HG03342 (cell line): ENCODE measurements around the gene KCNE3.
"Not testable (repeated sequence)": the region's sequence is repeated elsewhere in the genome, so short reads cannot be mapped to it uniquely, and the experiment has no call there.

Experiments
- ATAC-seq: cut with Tn5 transposase; IDR thresholded peaks from one replicate; pipeline ENCODE4 v1.9.1; 2021; ENCODE audit warnings: mild to moderate bottlenecking, moderate library complexity; ENCODE audit not compliant: unreplicated experiment

Gene KCNE3

DNA sequence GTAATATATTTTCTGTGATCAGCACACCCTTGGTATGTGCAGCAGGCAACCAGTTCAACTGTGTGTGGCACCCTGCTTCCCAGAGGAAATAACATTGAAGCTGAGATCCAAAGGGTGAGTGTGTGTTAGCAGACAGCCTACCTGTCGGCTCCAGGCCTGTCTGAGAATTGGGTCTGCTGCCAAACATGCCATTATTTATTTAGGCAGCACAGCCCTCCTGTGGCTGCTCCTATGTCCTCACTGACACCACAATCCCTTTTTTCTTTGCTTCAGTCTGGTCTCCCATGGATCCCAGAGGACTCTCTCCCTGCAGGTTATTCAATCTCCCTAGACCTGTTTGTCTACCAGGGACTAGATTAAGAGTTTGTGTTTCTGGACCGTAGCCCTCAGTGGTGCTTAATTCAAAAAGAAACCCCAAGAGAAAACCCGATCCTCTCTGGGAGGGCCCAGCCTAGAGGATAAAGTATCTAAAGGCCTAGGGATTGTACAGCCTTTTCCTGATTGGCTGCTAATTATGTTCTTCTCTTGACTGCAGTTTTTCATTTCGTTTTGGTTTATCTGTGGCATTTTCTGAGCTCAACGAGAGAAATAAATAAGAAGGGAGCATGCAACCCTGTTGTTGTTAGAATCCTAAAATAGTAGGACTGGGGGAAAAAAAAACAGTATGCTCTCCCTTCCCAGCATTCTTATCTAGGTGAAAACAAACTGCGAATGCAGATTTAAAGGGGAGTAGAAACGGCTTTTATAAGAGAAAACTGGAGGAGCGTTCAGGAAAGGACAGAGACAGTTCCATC, 24.1 kb downstream of the KCNE3 start:
- ATAC-seq, result no peak

DNA sequence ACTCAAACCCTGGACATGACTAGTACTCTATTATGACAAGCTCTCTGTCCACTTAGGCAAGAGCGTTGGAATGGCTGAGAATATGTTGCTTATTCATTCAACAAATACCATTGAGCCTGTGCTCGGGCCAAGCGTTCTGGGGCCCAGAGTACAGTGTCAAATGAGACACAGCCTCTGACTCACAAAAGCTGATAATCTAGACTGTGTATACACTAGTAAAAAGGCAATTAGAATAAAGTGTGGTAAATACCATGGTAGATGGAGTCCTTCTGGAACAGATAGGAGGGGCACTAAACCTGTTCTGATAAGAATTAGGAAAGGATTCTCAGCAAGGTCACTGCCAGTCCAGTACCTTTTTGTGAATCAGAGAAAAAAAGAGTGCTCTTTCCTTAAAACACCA, 24.7 kb downstream of the KCNE3 start:
- ATAC-seq, result no peak

DNA sequence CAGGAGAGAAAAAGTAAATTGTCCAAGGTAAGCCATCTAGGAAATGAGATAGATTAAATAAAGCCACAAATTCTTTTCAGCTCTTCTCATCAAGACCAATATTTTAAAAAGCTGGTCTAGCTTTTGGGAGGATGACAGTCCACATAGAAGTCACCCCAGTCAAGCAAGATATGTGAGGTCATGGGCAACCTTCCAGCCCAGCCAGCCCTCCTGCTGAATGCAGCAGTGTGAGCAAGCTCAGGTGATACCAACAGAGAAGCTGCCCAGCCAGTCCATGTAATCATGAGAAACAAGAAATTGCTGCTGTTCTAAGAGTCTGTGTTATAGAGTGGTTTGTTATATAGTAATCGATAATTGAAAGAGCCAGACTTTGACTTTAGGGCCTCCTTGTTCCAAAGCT, 28.7 kb downstream of the KCNE3 start:
- ATAC-seq, result no peak

DNA sequence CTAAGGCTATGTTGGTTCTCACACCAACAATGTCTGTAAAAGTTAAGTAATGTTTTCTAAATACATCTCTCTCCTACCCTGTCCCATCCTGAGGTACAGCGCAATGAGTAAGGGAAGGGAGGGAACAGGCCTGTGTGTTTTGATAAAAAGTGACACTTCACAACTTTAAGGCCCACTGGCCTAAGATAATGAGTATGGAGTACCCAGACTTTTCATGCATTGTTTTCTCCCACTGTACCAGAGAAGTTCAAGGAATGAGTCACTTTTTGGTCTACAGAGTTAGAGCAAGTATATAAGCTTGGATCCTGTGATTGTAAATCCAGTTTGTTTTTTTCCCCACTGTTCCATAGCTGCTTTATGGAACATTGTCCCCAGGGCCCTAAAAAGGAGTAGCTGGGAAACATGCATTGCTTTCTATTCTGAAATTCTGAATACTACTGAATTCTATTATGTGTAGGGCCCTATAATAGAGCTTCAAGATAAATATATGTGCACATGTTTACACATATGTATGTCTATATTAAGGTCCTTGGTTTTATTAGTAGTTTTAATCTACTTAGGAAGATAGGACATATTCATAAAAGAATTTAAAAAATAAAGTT, 29.8 kb downstream of the KCNE3 start:
- no peak for ATAC-seq

DNA sequence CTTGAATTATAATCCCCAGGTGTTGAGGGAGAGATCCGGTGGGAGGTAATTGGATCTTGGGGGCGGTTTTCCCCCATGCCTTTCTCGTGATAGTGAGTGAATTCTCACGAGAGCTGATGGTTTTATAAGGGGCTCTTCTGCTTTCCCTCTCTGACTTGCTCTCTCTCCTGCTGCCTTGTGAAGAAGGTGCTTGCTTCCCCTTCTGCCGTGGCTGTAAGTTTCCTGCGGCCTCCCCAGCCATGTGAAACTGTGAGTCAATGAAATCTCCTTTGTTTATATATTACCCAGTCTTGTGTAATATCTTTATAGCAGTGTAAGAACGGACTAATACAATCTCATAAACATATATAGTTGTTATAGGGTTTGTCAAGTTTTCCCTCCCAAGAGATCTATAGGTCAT, 32.8 kb downstream of the KCNE3 start:
- no peak for ATAC-seq

DNA sequence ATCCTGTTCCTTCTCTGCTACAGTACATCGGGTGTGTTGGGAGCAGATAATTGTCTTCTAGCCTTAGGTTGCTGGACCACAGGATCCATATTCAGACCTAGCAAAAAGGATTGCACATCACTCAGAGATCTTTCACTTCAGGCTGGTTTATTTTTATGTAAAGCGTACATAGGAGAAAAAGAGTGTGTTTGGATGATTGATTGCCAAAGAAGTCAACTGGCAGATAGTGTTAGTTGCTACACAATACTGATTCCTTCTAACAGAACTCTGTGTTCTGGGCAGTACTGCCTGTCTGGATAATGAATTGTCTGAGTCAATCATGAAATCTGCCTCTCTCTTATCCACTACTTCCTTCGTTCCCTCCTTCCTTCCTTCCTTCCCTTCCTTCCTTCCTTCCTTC, 38.1 kb downstream of the KCNE3 start:
- ATAC-seq, result no peak

DNA sequence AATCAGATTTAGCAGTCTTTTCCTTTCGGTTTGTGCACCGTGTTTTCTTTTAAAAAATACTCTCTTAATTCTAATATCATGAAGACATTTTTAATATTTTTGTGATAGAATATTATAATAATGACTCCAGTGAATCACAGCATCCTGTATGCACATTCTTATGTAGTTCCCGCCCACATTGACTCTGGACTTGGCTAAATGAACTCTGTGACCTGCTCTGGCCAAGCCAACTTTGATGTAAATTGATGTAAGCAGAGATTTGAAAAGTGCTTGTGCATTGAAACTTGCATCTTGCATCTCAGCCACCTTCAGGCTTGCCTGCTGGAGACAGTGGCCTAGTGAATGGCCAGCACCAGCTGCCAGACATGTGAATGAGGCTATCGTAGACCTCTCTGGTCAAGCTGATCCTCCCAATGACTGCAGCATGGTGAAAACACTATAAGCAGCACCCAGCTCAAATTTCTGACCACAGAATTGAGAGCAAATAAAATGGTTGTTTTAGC, 39.9 kb downstream of the KCNE3 start:
- no peak for ATAC-seq

DNA sequence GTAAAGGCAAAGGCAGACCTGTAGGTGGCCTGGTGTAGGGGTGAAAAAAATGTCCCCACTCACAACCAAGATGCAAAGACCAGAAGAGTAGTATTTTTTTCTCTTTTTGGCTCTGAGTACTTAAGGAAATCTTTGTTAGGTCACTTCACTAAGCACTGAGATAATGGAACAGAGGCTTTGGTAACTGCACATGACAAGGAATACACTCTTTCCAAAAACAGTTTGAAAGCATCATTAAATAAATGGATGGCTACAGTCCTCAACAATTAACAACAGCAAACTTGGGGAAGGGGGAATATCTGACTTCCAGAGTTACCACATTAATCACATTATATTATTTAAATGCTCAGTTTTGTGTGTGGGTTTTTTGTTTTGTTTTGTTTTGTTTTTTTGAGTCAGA, 42.2 kb downstream of the KCNE3 start:
- ATAC-seq, result no peak

DNA sequence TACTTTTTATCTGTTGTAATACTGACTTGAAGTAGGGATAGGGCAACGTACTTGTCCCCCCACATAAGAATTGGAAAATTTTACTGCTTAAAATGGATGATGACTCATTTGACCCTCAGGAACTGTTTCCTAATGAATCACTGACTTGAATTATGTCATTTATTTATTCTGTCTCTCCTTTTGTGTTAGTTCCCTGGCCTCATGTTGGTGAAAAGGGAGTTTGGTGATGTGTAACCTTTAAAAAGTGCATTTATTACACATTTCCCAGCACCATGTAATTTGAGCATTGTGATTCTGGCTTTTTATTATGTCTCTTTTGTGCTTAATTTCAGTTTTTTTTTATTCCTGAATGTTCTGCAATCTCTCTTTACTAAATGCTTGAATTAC, 48.8 kb downstream of the KCNE3 start:
- ATAC-seq, result no peak

DNA sequence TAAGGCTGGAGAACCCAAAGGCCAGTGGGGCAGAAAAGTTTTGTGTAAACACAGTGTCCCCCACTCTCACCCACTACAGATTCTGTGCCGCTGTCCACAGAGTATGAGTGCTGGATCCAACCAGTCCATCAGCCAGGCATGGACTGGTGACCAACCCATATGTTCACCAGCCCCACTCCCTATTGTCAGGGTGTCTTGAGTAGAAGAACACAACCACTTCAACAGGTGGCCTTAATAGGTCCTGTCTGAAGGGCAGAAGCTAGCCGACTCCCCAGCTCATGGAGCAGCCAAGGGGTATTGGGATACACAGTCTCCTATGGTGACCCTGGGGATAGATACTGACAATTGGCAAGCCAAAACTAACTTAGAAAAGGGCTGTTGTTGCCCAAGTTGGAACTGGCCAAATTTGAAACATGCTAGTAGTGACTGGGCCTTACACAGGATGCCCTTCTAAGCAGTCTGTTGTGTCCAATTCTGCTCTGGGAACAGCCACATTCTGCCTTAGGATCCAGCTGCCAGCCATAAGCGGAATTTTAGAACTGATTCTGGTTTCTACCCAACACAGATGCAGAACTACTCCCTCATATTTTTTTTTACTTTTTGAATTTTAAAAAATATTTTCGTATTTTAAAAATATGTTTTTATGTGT, 49.4 kb downstream of the KCNE3 start:
- no peak for ATAC-seq

DNA sequence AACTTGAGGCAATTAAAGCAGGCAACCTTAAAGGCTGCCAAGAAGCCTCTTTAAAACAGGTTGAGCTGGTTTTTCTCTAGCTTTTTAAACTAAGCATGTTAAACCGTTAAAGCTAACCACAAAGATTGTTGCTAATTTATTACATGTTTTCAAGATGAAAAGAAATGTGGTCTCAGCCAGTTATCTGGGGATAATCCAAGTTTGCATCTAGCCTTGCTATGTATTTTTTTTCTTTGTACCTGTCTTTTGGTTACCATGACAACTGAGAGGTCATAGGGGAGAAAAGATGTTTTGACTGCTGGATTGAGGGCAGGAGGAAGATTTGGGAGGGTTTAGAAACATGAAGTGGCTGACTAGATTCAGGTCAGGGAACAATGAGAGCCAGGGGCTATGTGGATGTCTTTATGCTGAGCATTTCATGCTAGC, 50.0 kb downstream of the KCNE3 start:
- ATAC-seq, result no peak

DNA sequence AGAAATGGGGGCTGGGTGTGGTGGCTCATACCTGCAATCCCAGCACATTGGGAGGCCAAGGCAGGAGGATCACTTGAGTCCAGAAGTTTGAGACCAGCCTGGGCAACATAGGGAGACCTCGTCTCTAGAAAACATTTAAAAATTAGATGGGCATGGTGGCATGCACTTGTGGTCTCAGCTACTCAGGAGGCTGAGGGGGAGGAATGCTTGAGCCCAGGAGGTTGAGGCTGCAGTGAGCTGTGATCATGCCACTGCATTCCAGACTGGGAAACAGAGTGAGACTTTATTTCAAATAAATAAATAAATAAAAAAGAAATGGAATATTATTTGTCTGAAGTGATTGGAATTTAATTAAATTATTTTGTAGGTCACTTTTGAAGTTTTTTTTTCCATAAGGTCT, 50.4 kb downstream of the KCNE3 start:
- ATAC-seq, result not testable (repeated sequence)

DNA sequence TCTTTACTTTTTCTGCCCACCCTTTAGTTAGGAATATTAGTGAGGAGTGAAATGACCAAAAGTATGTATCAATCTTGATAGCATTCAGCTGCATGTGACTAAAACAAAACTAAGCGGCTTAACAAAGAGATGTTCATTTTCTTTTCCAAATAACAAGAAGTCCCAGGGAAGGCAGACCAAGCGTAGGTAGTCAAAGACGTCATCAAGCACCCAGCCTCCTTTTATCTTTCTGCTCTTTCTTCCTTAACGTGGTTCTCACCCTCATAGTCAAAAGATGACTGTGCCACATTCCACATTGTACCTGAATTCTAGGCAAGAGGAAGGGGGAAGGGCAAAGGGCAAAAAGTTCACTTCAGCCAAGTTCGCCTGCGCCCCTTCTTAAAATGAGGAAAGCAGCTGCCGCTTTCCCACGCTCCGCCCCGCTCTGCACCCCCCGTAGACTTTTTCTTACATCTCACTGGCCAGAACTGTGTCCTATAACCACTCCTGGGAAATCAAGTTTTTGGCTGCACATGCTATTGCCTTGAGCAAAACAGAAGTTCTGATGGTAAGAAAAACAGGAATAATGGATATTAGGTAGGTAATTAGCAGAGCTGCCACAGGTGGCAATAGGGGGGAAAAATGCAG, 54.5 kb downstream of the KCNE3 start:
- no peak for ATAC-seq

DNA sequence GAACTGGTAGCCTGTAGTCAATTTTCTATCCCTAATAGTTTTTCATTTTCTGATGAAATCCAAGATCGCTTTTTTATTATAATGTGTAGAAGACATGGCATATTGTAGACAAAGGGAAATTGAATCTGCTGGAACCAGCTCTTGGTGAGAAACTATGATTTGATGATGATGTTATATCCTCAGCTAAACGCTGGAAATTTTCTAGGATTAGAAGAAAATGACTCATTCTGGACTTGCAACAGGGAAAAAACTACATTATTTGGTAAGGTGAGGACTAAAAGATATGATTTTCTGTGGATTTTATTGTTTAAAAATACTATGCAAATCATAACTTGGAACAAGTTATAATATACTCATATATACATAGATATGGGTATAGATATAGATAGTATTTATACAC, 55.0 kb downstream of the KCNE3 start:
- ATAC-seq, result no peak

DNA sequence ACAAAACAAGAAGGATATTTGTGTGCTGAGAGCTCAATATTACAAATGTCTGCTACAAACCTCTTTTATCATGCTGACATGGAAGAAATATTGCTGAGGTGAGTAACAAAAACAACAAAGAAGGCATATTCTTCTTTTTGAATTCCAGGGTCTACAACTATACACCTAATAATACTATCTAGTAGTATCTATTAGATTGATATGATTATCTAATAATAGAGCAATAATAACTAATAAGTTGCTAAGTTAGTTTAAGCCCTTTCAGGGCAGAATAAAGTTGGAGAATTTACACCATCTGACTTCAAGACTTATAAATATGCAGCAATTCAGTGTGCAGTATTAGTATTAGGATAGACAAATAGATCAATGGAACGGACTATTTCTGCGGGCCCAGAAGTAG, 57.7 kb downstream of the KCNE3 start:
- no peak for ATAC-seq
